ENCODE measurements around the gene AK8.

AK8 gene

GRCh38 chr9:132699956-132700355, 178.1 kb downstream of the AK8 start:
- H3K79me2 ChIP-seq (ENCODE audit: insufficient read depth, low read length): no peaks in the 10 kb centered on the region
- peaks cover 27% of the 10 kb centered on the region for H3K9me3 ChIP-seq (ENCODE audit: insufficient read depth, low read length)
- no peaks in the 10 kb centered on the region; the same call in 1 of the 2 replicates for H3K36me3 ChIP-seq (ENCODE audit: low read length)
- H2AFZ ChIP-seq (ENCODE audit: low read depth, low read length, severe bottlenecking): no peak overlapping the region
- H3K9ac ChIP-seq (ENCODE audit: low read length): no peak overlapping the region
- TF ChIP-seq EZH2phosphoT487 (conservative IDR thresholded peaks at IDR 0.05; ENCODE audit: low read length) (no peak), CTCF (IDR thresholded peaks at IDR 0.05; ENCODE audit: insufficient read depth, low read length, poor library complexity, severe bottlenecking) (no peak)
- H3K4me2 ChIP-seq (ENCODE audit: low read depth, low read length, poor library complexity, severe bottlenecking): no peak overlapping the region
- no peaks in the 10 kb centered on the region for H4K20me1 ChIP-seq (ENCODE audit: low read depth, low read length)
- H3K27ac ChIP-seq (ENCODE audit: low read depth, low read length): no peak overlapping the region
- no peaks in the 10 kb centered on the region for H3K27me3 ChIP-seq (ENCODE audit: low read length)
- no peak overlapping the region for H3K4me3 ChIP-seq (ENCODE audit: insufficient read depth, low read length, poor library complexity, severe bottlenecking)
- no peaks in the 10 kb centered on the region for H3F3A ChIP-seq (ENCODE audit: insufficient read depth)
- no peaks in the 10 kb centered on the region for H3K9me2 ChIP-seq (replicated peaks; ENCODE audit: insufficient read depth, low read length)

DNA sequence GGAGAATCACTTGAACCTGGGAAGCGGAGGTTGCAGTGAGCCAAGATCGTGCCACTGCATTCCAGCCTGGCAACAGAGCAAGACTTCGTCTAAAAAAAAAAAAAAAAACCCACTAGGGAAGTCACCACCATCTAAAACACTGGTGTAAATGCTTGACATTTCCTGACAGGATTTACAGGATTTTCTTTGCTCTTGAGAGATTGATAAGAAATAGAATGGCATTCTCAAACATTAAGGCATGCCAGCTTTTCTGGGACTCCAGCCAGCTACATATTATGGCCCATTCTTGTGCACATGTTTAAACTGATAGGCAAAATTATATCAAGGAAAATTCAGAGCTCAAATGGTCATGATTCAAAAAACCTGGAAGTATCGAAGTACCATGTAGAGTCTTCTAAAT, 179.1 kb downstream of the AK8 start:
- Histone ChIP-seq H4K20me1 (ENCODE audit: low read depth, low read length) (no peaks in the 10 kb centered on the region), H3F3A (ENCODE audit: insufficient read depth) (no peaks in the 10 kb centered on the region), H3K9ac (ENCODE audit: low read length) (no peak overlapping the region), H3K36me3 (ENCODE audit: low read length) (no peaks in the 10 kb centered on the region; the same call in 1 of the 2 replicates), H3K27me3 (ENCODE audit: low read length) (no peaks in the 10 kb centered on the region), H3K9me2 (replicated peaks; ENCODE audit: insufficient read depth, low read length) (no peaks in the 10 kb centered on the region), H2AFZ (ENCODE audit: low read depth, low read length, severe bottlenecking) (no peak overlapping the region), H3K4me2 (ENCODE audit: low read depth, low read length, poor library complexity, severe bottlenecking) (no peak overlapping the region), H3K9me3 (ENCODE audit: insufficient read depth, low read length) (peaks cover 27% of the 10 kb centered on the region), H3K27ac (ENCODE audit: low read depth, low read length) (no peak overlapping the region), H3K79me2 (ENCODE audit: insufficient read depth, low read length) (no peaks in the 10 kb centered on the region), H3K4me3 (ENCODE audit: insufficient read depth, low read length, poor library complexity, severe bottlenecking) (no peak overlapping the region)
- TF ChIP-seq CTCF (IDR thresholded peaks at IDR 0.05; ENCODE audit: insufficient read depth, low read length, poor library complexity, severe bottlenecking) (no peak), EZH2phosphoT487 (conservative IDR thresholded peaks at IDR 0.05; ENCODE audit: low read length) (no peak)

- H3K4me2 ChIP-seq (ENCODE audit: low read depth, low read length, poor library complexity, severe bottlenecking): no peak overlapping the region
- no peaks in the 10 kb centered on the region; the same call in 1 of the 2 replicates for H3K36me3 ChIP-seq (ENCODE audit: low read length)
- H3K4me3 ChIP-seq (ENCODE audit: insufficient read depth, low read length, poor library complexity, severe bottlenecking): no peak overlapping the region
- no peaks in the 10 kb centered on the region for H3K9me2 ChIP-seq (replicated peaks; ENCODE audit: insufficient read depth, low read length)
- TF ChIP-seq CTCF (IDR thresholded peaks at IDR 0.05; ENCODE audit: insufficient read depth, low read length, poor library complexity, severe bottlenecking) (no peak), EZH2phosphoT487 (conservative IDR thresholded peaks at IDR 0.05; ENCODE audit: low read length) (no peak)
- H3F3A ChIP-seq (ENCODE audit: insufficient read depth): no peaks in the 10 kb centered on the region
- no peak overlapping the region for H3K27ac ChIP-seq (ENCODE audit: low read depth, low read length)
- no peaks in the 10 kb centered on the region for H3K27me3 ChIP-seq (ENCODE audit: low read length)
- no peak overlapping the region for H2AFZ ChIP-seq (ENCODE audit: low read depth, low read length, severe bottlenecking)
- H4K20me1 ChIP-seq (ENCODE audit: low read depth, low read length): no peaks in the 10 kb centered on the region
- no peak overlapping the region for H3K9ac ChIP-seq (ENCODE audit: low read length)
- H3K9me3 ChIP-seq (ENCODE audit: insufficient read depth, low read length): peaks cover 27% of the 10 kb centered on the region
- H3K79me2 ChIP-seq (ENCODE audit: insufficient read depth, low read length): no peaks in the 10 kb centered on the region
Observed at GRCh38 chr9:132697230-132697629, 180.9 kb downstream of the AK8 start.
